Right lobe of liver (tissue), 6 donors: ENCODE measurements around the gene GATA2. TPM values are rescaled to one million over a fixed set of nuclear protein-coding genes. Genes with fewer than 3 reads are reported as not detected.
A peak's percentile ranks its signal among the peaks of the same experiment; 100 is the strongest.

Experiments
- ATAC-seq, 4 donors: fragments of 200-7000 bp; cut with Tn5 transposase; one replicate each; pipeline ENCODE4 v1.9.1; 2020; ENCODE audit warnings: mild to moderate bottlenecking in 4 of 4, moderate library complexity in 4 of 4
- DNase-seq, 3 donors: peaks; one replicate each; pipeline ENCODE4 v3.0.0-alpha.2; 2020
- H3K27ac ChIP-seq, 3 donors: fragments of 200-600 bp; one replicate each; pipeline ENCODE4 v1.8.0; 2022
- H3K27me3 ChIP-seq, 2 donors: fragments of 200-600 bp; one replicate each; pipeline ENCODE4 v1.8.0; 2022
- H3K36me3 ChIP-seq, 4 donors: fragments of 200-600 bp; sonication (generic) in 1 of 4; one replicate each; pipeline versions ENCODE4 v1.5.1 to v1.8.0; 2017 to 2022; ENCODE audit warnings: control low read depth in 1 of 4
- H3K4me1 ChIP-seq, 4 donors: fragments of 200-600 bp; sonication (generic) in 1 of 4; one replicate each; pipeline versions ENCODE4 v1.5.1 to v1.8.0; 2017 to 2022; ENCODE audit warnings: control low read depth in 1 of 4
- H3K4me3 ChIP-seq, 3 donors: fragments of 200-600 bp; one replicate each; pipeline ENCODE4 v1.8.0; 2022
- H3K9me3 ChIP-seq, 4 donors: fragments of 200-600 bp; sonication (generic) in 1 of 4; one replicate each; pipeline versions ENCODE4 v1.5.1 to v1.8.0; 2017 to 2022; ENCODE audit warnings: control low read depth in 1 of 4
- POLR2A ChIP-seq: fragments of 450-650 bp; IDR thresholded peaks from one replicate; pipeline ENCODE4 v1.6.1; 2017; ENCODE audit warnings: antibody characterized with exemption, mild to moderate bottlenecking
- WGBS: methylation state at CpG from one replicate; pipeline ENCODE4 v1.1.6; 2018; ENCODE audit warnings: low coverage, low lambda C conversion rate; ENCODE audit not compliant: insufficient coverage; ENCODE audit errors: missing lambda C conversion rate; 5-methylcytosine and 5-hydroxymethylcytosine counted together
- intact Hi-C, 2 donors: fragments of 100-400 bp; cut with DNase I; formaldehyde crosslinking; loops; one replicate each; pipeline versions ENCODE4 v1.11.2 to v1.14.1; 2022
- total RNA-seq, 6 experiments: library from RNA; depleted of rRNA in 2 of 6; stranded (reverse); fragments of >200 nt in 2 of 6; fragmentation: NEBNext Ultra II Directional in 3 of 6; extraction: Animal tissue kit (Norgen Biotek cat#: 25700) in 3 of 6; gene quantifications; one replicate each; pipeline versions ENCODE4 v1.1.0 to v1.2.4, GENCODE V29; 2016 to 2023
- TF ChIP-seq, protein P1 (sequence below), 4 donors: fragments of 200-600 bp in 3 of 4; fragments of 450-650 bp in 1 of 4; IDR thresholded peaks; one replicate each; pipeline versions ENCODE4 v1.5.1 to v1.8.0; 2016 to 2022; ENCODE audit warnings: antibody characterized with exemption in 4 of 4, mild to moderate bottlenecking in 2 of 4
- donor health status: DM: no; HTN: yes; CAD: no.
- donor health status: DM: no; HTN: no; CAD: no.
- donor health status: DM: no; HTN: no; CAD: no.
- donor health status: DM: no; HTN: yes; CAD: no.
- donor health status: DM: no; HTN: yes; CAD: no.

Gene GATA2
- total RNA-seq, 6 experiments from 2014 or later: 0.60 to 1.3 (median 0.76) TPM

DNA sequence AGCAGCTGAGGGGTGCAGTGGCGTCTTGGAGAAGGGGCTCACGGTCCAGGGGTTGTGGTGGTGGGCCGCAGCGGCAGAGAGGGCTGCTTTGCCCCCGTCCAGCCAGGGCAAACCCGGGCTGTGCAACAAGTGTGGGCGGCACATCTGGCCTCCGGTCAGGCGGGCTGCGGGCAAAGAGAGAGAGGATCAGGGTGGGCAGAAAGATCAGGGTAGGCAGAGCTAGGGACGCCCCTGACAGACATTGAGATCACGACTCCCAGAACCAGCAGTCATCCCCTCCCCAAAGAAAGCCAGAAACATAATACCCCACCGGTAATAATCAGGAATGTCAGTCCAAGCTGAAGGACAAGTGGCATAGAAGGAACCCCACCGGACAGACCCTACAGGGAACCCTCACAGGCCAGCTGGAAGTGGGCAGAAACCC lies 6.8 kb downstream of the GATA2 start:
- no peak for TF ChIP-seq POLR2A
- TF ChIP-seq, protein P1, sequence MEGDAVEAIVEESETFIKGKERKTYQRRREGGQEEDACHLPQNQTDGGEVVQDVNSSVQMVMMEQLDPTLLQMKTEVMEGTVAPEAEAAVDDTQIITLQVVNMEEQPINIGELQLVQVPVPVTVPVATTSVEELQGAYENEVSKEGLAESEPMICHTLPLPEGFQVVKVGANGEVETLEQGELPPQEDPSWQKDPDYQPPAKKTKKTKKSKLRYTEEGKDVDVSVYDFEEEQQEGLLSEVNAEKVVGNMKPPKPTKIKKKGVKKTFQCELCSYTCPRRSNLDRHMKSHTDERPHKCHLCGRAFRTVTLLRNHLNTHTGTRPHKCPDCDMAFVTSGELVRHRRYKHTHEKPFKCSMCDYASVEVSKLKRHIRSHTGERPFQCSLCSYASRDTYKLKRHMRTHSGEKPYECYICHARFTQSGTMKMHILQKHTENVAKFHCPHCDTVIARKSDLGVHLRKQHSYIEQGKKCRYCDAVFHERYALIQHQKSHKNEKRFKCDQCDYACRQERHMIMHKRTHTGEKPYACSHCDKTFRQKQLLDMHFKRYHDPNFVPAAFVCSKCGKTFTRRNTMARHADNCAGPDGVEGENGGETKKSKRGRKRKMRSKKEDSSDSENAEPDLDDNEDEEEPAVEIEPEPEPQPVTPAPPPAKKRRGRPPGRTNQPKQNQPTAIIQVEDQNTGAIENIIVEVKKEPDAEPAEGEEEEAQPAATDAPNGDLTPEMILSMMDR (IDR thresholded peaks at IDR 0.05): no peak
- no peaks in the 10 kb centered on the region for H3K36me3 ChIP-seq
- H3K4me3 ChIP-seq: peak overlapping the region in 2 of 3 donors; percentile 47 to 51
- DNase-seq: no peak
- no peaks in the 10 kb centered on the region for H3K9me3 ChIP-seq
- no peak for ATAC-seq
- H3K4me1 ChIP-seq: peaks cover 0 to 39% (median 4%) of the 10 kb centered on the region in 4 donors
- WGBS: 7% methylated on average over 2 of the region's 14 CpGs
- intact Hi-C loops: no loop called here
- no peak overlapping the region for H3K27ac ChIP-seq
- peaks cover 10 to 57% of the 10 kb centered on the region in 2 donors for H3K27me3 ChIP-seq

DNA sequence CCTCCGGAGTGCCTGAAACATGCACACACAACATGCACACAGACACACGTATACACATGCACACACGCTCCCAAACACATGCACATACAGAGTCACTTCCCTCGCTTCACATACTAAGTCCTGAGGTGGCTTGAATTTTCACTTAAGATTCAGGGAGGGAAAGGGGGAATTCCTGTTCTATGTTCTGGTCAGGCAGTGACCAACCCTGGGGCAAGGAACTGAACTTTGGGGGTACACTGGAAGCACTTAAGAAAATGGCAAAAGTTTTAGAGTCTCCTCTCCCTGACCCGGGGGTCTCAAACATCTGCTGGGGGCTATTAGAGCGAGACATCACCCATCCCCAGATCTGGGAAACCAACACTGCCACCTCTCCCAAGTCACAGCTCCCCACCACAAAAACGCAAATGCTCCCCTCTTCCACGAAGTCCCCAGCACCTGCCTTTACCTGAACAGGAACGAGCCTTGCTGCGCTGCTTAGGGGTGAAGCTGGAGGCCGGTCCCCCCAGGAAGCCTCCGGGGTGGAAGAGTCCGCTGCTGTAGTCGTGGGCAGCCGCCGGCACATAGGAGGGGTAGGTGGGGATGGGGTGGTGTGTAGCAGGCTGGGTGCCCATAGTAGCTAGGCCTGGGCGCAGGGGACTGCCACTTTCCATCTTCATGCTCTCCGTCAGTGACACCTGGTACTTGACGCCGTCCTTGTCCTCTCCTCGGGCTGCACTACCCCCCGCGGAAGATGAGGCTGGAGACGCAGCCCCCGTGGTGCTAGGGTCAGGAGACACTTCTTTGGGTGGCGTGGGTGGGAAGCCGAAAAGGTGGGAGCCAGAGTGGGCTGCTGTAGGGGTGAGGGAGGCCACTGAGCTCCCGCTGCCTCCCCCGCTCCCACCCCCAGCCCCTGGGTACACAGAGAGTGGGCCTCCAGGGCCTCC lies 7.5 kb downstream of the GATA2 start:
- ATAC-seq (no peak), DNase-seq (no peak)
- Histone ChIP-seq H3K9me3 (no peaks in the 10 kb centered on the region), H3K36me3 (no peaks in the 10 kb centered on the region), H3K4me3 (no peak overlapping the region), H3K27ac (no peak overlapping the region), H3K4me1 (peaks cover 0 to 39% (median 4%) of the 10 kb centered on the region in 4 donors), H3K27me3 (peaks cover 9 to 51% of the 10 kb centered on the region in 2 donors)
- TF ChIP-seq POLR2A: no peak
- TF ChIP-seq, protein P1 (IDR thresholded peaks at IDR 0.05): no peak
- 35% methylated on average over 18 of the region's 29 CpGs for WGBS
- intact Hi-C loops: no loop called here

DNA sequence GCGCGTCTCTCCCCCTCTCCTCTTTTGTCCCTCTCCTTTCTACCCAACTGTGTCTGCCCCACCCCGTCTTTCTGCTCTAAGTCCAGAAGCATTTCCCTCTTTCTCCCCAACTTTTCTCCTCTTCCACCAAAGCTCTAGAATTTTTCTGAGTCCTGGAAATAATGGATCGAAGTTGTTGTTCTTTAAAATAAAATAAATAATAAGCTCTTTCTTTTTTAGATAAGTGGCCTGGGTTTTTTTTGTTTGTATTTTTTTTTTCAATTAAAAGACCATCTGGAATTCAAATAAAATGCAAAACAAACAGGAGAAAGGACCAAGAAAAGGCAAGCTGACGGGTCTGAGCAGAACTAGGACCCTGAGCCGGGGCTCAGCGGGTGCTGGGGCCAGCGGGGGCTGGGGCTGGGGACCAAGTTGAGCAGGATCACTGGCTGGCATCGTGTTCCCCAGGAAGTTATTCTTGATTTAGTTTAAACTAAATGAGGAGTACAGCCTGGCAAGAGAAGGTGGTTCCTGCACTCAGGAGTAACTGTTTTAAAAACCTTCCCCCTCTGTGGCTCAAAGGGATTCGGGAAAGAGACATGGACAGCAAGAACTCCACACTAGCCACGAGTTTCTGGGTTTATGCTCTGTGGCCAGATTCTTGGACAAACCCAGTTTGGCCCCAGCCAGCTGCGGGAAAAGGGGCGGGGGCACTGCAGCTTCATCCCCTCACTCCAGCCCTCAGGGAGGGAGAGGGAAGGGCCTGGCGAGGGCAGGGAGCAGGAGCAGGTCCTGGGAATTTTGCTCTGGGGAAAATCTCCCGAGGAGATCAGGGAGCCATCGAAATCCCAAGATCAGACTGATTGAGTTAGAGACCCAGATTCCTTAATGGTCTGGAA lies 8.4 kb downstream of the GATA2 start:
- intact Hi-C loops: no loop called here
- Histone ChIP-seq H3K36me3 (no peaks in the 10 kb centered on the region), H3K4me3 (no peak overlapping the region), H3K9me3 (no peaks in the 10 kb centered on the region), H3K27me3 (peaks cover 2 to 43% of the 10 kb centered on the region in 2 donors), H3K4me1 (peaks cover 0 to 33% (median 4%) of the 10 kb centered on the region in 4 donors), H3K27ac (no peak overlapping the region)
- 17% methylated on average over 14 of the region's 16 CpGs for WGBS
- TF ChIP-seq, protein P1 (IDR thresholded peaks at IDR 0.05): no peak
- TF ChIP-seq POLR2A: no peak
- DNase-seq (no peak), ATAC-seq (no peak)

DNA sequence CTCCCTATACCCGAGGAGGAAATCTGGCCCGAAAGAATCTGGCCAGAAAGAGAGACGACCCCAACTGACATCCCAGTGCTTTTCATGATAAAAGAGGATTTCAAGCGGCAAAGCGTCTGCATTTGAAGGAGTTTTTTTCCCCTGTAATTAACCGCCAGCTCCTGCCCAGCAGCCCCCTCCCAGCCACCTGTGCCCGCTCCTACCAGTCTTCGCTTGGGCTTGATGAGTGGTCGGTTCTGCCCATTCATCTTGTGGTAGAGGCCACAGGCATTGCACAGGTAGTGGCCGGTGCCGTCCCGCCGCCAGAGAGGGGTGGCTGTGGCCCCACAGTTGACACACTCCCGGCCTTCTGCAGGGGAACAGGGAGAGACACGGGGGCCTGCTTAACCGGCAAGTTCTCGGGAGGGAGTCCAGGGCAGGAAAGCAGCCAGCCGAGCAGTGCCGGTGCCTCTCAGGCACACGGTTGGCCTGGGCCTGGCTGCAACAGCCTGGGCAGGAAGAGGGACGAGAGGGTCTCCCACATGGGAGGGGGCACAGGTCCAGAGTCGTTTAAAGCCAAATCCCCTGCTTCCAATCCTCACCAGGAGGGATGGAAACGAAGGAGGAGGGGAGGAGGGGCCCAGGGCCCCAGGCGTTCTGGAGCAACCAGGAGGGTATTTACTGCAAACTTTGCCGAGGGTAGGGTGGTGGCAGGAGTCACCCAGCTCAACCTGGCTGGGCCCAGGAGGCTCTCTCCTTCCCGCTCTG lies 9.2 kb downstream of the GATA2 start:
- DNase-seq (no peak), ATAC-seq (no peak)
- Histone ChIP-seq H3K27me3 (peaks cover 0 to 37% of the 10 kb centered on the region in 2 donors), H3K4me1 (peaks cover 0 to 25% (median 4%) of the 10 kb centered on the region in 4 donors), H3K36me3 (no peaks in the 10 kb centered on the region), H3K9me3 (no peaks in the 10 kb centered on the region), H3K27ac (peak overlapping the region in 1 of 3 donors; percentile 13), H3K4me3 (no peak overlapping the region)
- WGBS: 7% methylated on average over 10 of the region's 26 CpGs
- TF ChIP-seq POLR2A: no peak
- TF ChIP-seq, protein P1 (IDR thresholded peaks at IDR 0.05): no peak
- intact Hi-C loops: no loop called here
